ENCODE measurements around the gene PLA2G4B. TPM values are rescaled to one million over a fixed set of nuclear protein-coding genes. Genes with fewer than 3 reads are reported as not detected.

PLA2G4B gene
- total and polyA plus RNA-seq, 2 donors, result 2.7 to 8.1 TPM

DNA sequence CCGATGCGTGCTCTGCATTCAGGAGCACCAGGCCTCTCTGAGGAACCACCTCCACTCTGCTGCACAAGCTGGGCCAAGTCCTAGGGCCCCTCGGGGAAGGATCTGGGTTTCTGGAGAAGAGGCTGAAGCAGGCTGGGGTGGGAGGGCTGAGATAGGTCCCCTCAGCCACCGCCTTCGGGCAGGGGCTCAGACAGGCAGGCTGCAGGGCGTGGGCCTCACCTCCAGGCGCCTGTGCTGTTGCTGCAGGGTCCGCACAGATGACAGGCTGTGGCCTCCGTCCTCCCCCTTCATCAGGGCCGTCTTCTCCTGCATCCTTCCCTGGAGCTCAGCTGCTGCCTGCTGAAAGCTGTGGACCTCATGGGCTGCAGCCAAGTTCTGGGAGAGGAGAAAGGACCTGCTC is 15.2 kb downstream of the PLA2G4B start:
- no peaks in the 10 kb centered on the region for H3K4me1 ChIP-seq (ENCODE audit: insufficient read depth)
- H3K4me3 ChIP-seq (ENCODE audit: low read depth, low read length), result no peak overlapping the region
- H3K27ac ChIP-seq (ENCODE audit: low read depth), result no peak overlapping the region
- H3K36me3 ChIP-seq (ENCODE audit: insufficient read depth), result no peaks in the 10 kb centered on the region
- 71% methylated on average over 10 of the region's 10 CpGs for WGBS
- DNase-seq (ENCODE audit: extremely low spot score), result no peak

DNA sequence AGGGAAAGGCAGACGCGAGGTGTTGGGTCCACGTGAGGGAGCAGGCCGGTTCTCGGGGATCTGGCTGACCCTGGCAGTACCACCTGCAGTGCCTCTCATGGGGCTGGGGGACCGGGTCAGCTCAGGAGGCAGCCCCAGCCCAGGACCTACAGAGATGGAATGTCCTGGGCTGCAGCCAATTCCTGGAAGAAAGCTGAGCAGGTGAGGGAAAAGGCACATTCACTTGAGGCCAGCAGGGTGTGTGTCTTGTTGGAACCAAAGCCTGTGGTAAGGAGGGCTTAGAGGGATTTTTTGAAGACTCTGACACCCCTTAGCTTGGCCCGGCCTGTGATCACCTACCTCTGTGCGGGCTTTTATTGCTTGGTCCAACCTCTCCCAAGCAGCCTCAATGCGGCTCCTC is 15.8 kb downstream of the PLA2G4B start:
- WGBS, result 93% methylated on average over 9 of the region's 9 CpGs
- Histone ChIP-seq H3K27ac (ENCODE audit: low read depth) (no peak overlapping the region), H3K4me1 (ENCODE audit: insufficient read depth) (no peaks in the 10 kb centered on the region), H3K36me3 (ENCODE audit: insufficient read depth) (no peaks in the 10 kb centered on the region), H3K4me3 (ENCODE audit: low read depth, low read length) (no peak overlapping the region)
- no peak for DNase-seq (ENCODE audit: extremely low spot score)

- H3K27ac ChIP-seq (ENCODE audit: low read depth), result no peak overlapping the region
- no peak for DNase-seq (ENCODE audit: extremely low spot score)
- no peaks in the 10 kb centered on the region for H3K4me1 ChIP-seq (ENCODE audit: insufficient read depth)
- WGBS, result 72% methylated on average over 30 of the region's 30 CpGs
- H3K36me3 ChIP-seq (ENCODE audit: insufficient read depth), result no peaks in the 10 kb centered on the region
- H3K4me3 ChIP-seq (ENCODE audit: low read depth, low read length), result no peak overlapping the region
These were observed 16.8 kb downstream of the PLA2G4B start for GRCh38 chr15:41855261-41855961.

DNA sequence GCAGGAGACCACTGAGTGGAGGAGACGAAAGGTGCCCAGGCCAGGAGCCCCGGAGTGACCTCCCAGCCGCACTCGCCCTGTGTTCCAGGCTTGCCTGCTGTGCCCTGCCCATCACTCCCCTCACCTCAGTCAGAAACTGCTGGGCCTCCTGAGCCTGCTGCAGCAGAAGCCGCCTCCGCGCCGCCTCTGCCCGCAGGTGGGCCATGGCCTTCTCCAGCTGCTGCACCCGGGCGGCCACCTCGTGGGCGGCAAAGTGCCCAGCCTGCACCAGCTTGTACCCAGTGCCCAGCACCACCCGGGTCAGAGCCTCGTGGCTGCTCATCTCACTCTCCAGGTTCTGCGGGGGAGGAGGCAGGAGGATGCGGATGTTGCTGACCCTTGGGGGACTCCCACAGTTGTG is 17.6 kb downstream of the PLA2G4B start:
- no peak for DNase-seq (ENCODE audit: extremely low spot score)
- H3K36me3 ChIP-seq (ENCODE audit: insufficient read depth), result no peaks in the 10 kb centered on the region
- WGBS, result 94% methylated on average over 17 of the region's 17 CpGs
- H3K4me1 ChIP-seq (ENCODE audit: insufficient read depth), result no peaks in the 10 kb centered on the region
- no peak overlapping the region for H3K4me3 ChIP-seq (ENCODE audit: low read depth, low read length)
- H3K27ac ChIP-seq (ENCODE audit: low read depth), result no peak overlapping the region

GRCh38 chr15:41856716-41857115 is 18.1 kb downstream of the PLA2G4B start:
- Histone ChIP-seq H3K4me1 (ENCODE audit: insufficient read depth) (no peaks in the 10 kb centered on the region), H3K4me3 (ENCODE audit: low read depth, low read length) (no peak overlapping the region), H3K36me3 (ENCODE audit: insufficient read depth) (no peaks in the 10 kb centered on the region), H3K27ac (ENCODE audit: low read depth) (no peak overlapping the region)
- WGBS, result 94% methylated on average over 12 of the region's 12 CpGs
- DNase-seq (ENCODE audit: extremely low spot score), result no peak

GRCh38 chr15:41857316-41857715 is 18.7 kb downstream of the PLA2G4B start:
- no peak overlapping the region for H3K27ac ChIP-seq (ENCODE audit: low read depth)
- DNase-seq (ENCODE audit: extremely low spot score), result no peak
- H3K4me1 ChIP-seq (ENCODE audit: insufficient read depth), result no peaks in the 10 kb centered on the region
- no peak overlapping the region for H3K4me3 ChIP-seq (ENCODE audit: low read depth, low read length)
- no peaks in the 10 kb centered on the region for H3K36me3 ChIP-seq (ENCODE audit: insufficient read depth)
- 85% methylated on average over 9 of the region's 9 CpGs for WGBS

GRCh38 chr15:41858756-41859155 is 20.1 kb downstream of the PLA2G4B start:
- DNase-seq (ENCODE audit: extremely low spot score), result no peak
- Histone ChIP-seq H3K4me3 (ENCODE audit: low read depth, low read length) (no peak overlapping the region), H3K27ac (ENCODE audit: low read depth) (no peak overlapping the region), H3K4me1 (ENCODE audit: insufficient read depth) (no peaks in the 10 kb centered on the region), H3K36me3 (ENCODE audit: insufficient read depth) (no peaks in the 10 kb centered on the region)
- WGBS, result 89% methylated on average over 15 of the region's 15 CpGs

GRCh38 chr15:41860049-41860828 is 21.6 kb downstream of the PLA2G4B start:
- 63% methylated on average over 15 of the region's 15 CpGs for WGBS
- H3K27ac ChIP-seq (ENCODE audit: low read depth), result no peak overlapping the region
- H3K4me3 ChIP-seq (ENCODE audit: low read depth, low read length), result no peak overlapping the region
- H3K36me3 ChIP-seq (ENCODE audit: insufficient read depth), result no peaks in the 10 kb centered on the region
- DNase-seq (ENCODE audit: extremely low spot score), result no peak
- no peaks in the 10 kb centered on the region for H3K4me1 ChIP-seq (ENCODE audit: insufficient read depth)

- H3K36me3 ChIP-seq (ENCODE audit: insufficient read depth), result no peaks in the 10 kb centered on the region
- 85% methylated on average over 18 of the region's 18 CpGs for whole genome bisulfite sequencing
- H3K27ac ChIP-seq (ENCODE audit: low read depth), result no peak overlapping the region
- H3K4me1 ChIP-seq (ENCODE audit: insufficient read depth), result no peaks in the 10 kb centered on the region
- DNase-seq (ENCODE audit: extremely low spot score), result no peak
- no peak overlapping the region for H3K4me3 ChIP-seq (ENCODE audit: low read depth, low read length)
These were observed 23.2 kb downstream of the PLA2G4B start for GRCh38 chr15:41861736-41862356.

- 78% methylated on average over 19 of the region's 19 CpGs for WGBS
- Histone ChIP-seq H3K36me3 (ENCODE audit: insufficient read depth) (no peaks in the 10 kb centered on the region), H3K4me3 (ENCODE audit: low read depth, low read length) (no peak overlapping the region), H3K4me1 (ENCODE audit: insufficient read depth) (no peaks in the 10 kb centered on the region), H3K27ac (ENCODE audit: low read depth) (no peak overlapping the region)
- no peak for DNase-seq (ENCODE audit: extremely low spot score)
These were observed 24.0 kb downstream of the PLA2G4B start for GRCh38 chr15:41862515-41863116.

DNA sequence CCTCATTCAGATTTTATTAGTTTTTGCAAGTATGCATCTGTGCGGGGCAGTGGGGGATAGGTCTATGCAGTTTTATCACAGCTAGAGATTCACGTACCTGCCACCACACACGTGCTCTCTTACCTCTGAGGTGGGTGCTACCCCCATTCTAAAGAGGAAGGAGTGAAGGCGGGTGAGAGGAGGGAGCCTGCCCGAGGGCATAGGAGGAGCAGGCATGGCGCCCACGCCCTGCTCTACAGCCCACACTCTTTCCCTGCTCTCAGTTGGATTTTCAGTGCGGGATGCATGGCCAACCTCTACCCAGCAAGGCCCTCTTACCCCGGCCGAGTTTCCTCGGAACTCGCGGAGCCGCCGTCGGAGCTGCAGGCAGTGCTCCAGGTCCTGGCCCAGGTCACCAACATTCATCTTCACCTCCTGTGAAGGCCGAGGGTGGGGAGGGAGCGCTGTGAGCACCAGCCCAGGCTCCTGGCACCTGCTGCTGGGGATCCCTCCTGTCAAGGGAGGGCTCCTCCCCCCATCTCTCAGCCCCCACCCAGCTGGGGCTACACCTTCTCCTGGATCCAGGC is 26.9 kb downstream of the PLA2G4B start:
- H3K4me1 ChIP-seq (ENCODE audit: insufficient read depth), result no peaks in the 10 kb centered on the region
- no peak overlapping the region for H3K4me3 ChIP-seq (ENCODE audit: low read depth, low read length)
- H3K27ac ChIP-seq (ENCODE audit: low read depth), result no peak overlapping the region
- no peaks in the 10 kb centered on the region for H3K36me3 ChIP-seq (ENCODE audit: insufficient read depth)
- no peak for DNase-seq (ENCODE audit: extremely low spot score)
- WGBS, result 87% methylated on average over 18 of the region's 18 CpGs

DNA sequence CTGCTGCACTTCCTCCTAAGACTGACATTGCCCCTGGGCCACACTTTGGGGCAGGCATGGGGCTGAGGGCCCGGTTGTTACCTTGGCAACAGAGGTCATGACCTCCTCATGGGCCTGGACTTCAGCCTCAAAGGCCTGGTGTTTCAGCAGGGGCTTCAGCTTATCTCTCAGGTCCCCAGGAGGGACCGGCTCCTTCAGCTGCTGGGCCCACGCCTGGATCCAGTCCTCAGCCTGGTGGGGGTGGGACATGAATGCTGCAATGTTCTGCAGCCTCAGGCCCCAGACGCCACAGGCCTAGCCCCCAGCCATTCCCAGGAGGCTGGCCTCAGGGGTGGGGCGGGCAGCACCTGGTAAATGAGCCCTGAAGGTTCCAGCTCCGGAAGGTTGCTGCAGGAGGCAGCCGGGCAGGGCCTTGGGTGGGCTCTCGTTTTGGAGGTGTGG is 27.6 kb downstream of the PLA2G4B start:
- H3K4me3 ChIP-seq (ENCODE audit: low read depth, low read length), result no peak overlapping the region
- no peak for DNase-seq (ENCODE audit: extremely low spot score)
- H3K27ac ChIP-seq (ENCODE audit: low read depth), result no peak overlapping the region
- 77% methylated on average over 8 of the region's 8 CpGs for WGBS
- H3K4me1 ChIP-seq (ENCODE audit: insufficient read depth), result no peaks in the 10 kb centered on the region
- no peaks in the 10 kb centered on the region for H3K36me3 ChIP-seq (ENCODE audit: insufficient read depth)

DNA sequence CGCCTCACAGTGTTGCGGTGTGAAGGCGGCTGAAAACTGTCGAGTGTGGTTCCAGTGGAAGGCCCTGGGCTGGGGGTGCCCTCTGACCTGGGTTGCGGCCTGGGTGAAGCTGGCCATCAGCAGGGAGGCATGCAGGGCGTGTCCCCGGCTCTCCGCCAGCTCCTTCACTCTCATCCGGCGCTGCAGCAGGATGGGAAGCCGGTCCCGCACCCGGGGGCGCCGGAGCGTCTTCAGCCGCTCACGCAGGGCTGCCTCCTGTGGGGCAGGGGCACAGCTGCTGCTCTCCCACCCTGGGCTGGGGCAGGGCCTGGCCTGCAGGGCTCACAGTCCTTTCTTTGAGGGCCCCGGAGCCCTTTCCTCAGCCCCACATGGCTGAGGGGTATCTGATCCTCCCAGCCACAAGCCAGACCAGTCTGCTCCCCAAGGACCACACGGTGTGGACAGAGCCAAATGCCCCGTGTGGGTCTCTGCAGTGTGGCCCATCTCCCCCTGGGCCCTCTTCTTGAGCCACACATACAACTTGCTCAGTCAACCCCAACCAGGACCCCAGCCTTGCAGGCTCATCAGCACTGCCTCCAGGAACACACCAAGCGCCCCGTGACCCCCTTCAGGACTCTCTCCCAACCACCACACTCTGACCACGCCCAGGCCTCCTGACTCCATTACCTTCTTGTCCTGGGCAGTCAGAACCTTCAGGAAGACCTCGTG is 28.4 kb downstream of the PLA2G4B start:
- no peak for DNase-seq (ENCODE audit: extremely low spot score)
- WGBS, result 87% methylated on average over 25 of the region's 25 CpGs
- no peak overlapping the region for H3K4me3 ChIP-seq (ENCODE audit: low read depth, low read length)
- no peak overlapping the region for H3K27ac ChIP-seq (ENCODE audit: low read depth)
- no peaks in the 10 kb centered on the region for H3K4me1 ChIP-seq (ENCODE audit: insufficient read depth)
- H3K36me3 ChIP-seq (ENCODE audit: insufficient read depth), result no peaks in the 10 kb centered on the region

Data from urinary bladder (tissue), 4 donors.